K562 (cell line): ENCODE data around the gene ACADM. TPM values are rescaled to one million over a fixed set of nuclear protein-coding genes. Genes with fewer than 3 reads are reported as not detected.

Source experiments
- CC2D1A ChIP-seq: fragments of 450-650 bp; IDR thresholded peaks from 2 replicates; pipeline ENCODE4 v1.6.1; 2017; ENCODE audit warnings: mild to moderate bottlenecking
- GATAD2B ChIP-seq: fragments of 450-650 bp; IDR thresholded peaks from 2 replicates; pipeline ENCODE4 v1.6.1; 2017; ENCODE audit warnings: mild to moderate bottlenecking, borderline replicate concordance
- HNRNPL ChIP-seq: fragments of 200-400 bp; formaldehyde crosslinking; IDR thresholded peaks from 2 replicates; pipeline ENCODE4 v1.6.1; 2017; ENCODE audit warnings: low read depth, mild to moderate bottlenecking, low read length
- JUN ChIP-seq, 2 experiments: sonication (generic) in 1 of 2; formaldehyde crosslinking in 1 of 2; IDR thresholded peaks; 2 replicates each; pipeline versions ENCODE4 v1.6.1 to v1.8.0; 2012 to 2022; ENCODE audit warnings: borderline replicate concordance in 2 of 2, mild to moderate bottlenecking in 2 of 2, improper control_type of control experiment in 1 of 2, low read depth in 1 of 2, low read length in 1 of 2, missing genetic modification reagents in 1 of 2
- MTF1 ChIP-seq: fragments of 250-450 bp; sonication (Bioruptor Pico); IDR thresholded peaks from 2 replicates; pipeline ENCODE4 v1.9.0; 2021; ENCODE audit warnings: moderate library complexity, mild to moderate bottlenecking, inconsistent platforms, borderline replicate concordance
- NCOA4 ChIP-seq: fragments of 450-650 bp; IDR thresholded peaks from 2 replicates; pipeline ENCODE4 v1.6.1; 2018; ENCODE audit warnings: mild to moderate bottlenecking; ENCODE audit not compliant: partially characterized antibody
- NR0B1 ChIP-seq: fragments of 450-650 bp; IDR thresholded peaks from one replicate; pipeline ENCODE4 v1.6.1; 2018; ENCODE audit warnings: mild to moderate bottlenecking, moderate library complexity; ENCODE audit not compliant: partially characterized antibody
- POLR2AphosphoS5 ChIP-seq: IDR thresholded peaks from 2 replicates; pipeline ENCODE4 v1.6.1; 2011; ENCODE audit warnings: mild to moderate bottlenecking, low read depth, low read length, moderate library complexity; ENCODE audit not compliant: control insufficient read depth, insufficient read depth
- SMARCB1 ChIP-seq: IDR thresholded peaks from 2 replicates; pipeline ENCODE4 v1.6.1; 2011; ENCODE audit warnings: improper control_type of control experiment, low read depth; ENCODE audit not compliant: insufficient read length
- TCF3 ChIP-seq: sonication (generic); formaldehyde crosslinking; IDR thresholded peaks from 2 replicates; pipeline ENCODE4 v1.4.0; 2020; ENCODE audit warnings: mild to moderate bottlenecking, missing genetic modification reagents
- THAP12 ChIP-seq: fragments of 250-450 bp; sonication (Bioruptor Pico); IDR thresholded peaks from 2 replicates; pipeline ENCODE4 v1.9.0; 2021; ENCODE audit warnings: mild to moderate bottlenecking, inconsistent platforms
- YBX1 ChIP-seq: fragments of 450-650 bp; IDR thresholded peaks from 2 replicates; pipeline ENCODE4 v1.7.1; 2016; ENCODE audit warnings: mild to moderate bottlenecking
- ZKSCAN8 ChIP-seq: fragments of 200-800 bp; sonication (Bioruptor generic); IDR thresholded peaks from 2 replicates; pipeline ENCODE4 v1.6.1; 2016; ENCODE audit warnings: missing genetic modification characterization, missing compliant biosample characterization
- ZNF212 ChIP-seq: fragments of 450-650 bp; formaldehyde crosslinking; IDR thresholded peaks from 2 replicates; pipeline ENCODE4 v1.4.0; 2020; ENCODE audit warnings: mild to moderate bottlenecking
- polyA plus RNA-seq, 8 experiments: library from polyadenylated mRNA; depleted of rRNA in 4 of 8; stranded (reverse) in 5 of 8; unstranded in 3 of 8; fragments of >200 nt; fragmentation: Nextera tagmentation in 2 of 8; fragmentation: Illumina TruSeq in 1 of 8; extraction: Ambion mirVana in 2 of 8; extraction: Trizol in 1 of 8; gene quantifications; 2 replicates each; pipeline versions ENCODE4 v1.2.1 to v1.2.3, GENCODE V29; 2011 to 2014; ENCODE audit warnings: inconsistent platforms in 1 of 8, missing spikeins in 1 of 8
- total RNA-seq, 7 experiments: library from RNA; depleted of rRNA in 6 of 7; stranded (reverse); fragments of >200 nt in 6 of 7; fragmentation: Illumina TruSeq in 2 of 7; extraction: Trizol in 2 of 7; gene quantifications; 2 replicates each; pipeline versions ENCODE4 v1.2.1 to v1.2.3, GENCODE V29; 2011 to 2021; ENCODE audit warnings: low replicate concordance in 1 of 7
- TF ChIP-seq, protein P1 (sequence below): fragments of 200-800 bp; sonication (Bioruptor generic); IDR thresholded peaks from 2 replicates; pipeline ENCODE4 v1.6.1; 2017; ENCODE audit warnings: missing genetic modification characterization, missing compliant biosample characterization
- TF ChIP-seq, protein P2 (sequence below): sonication (generic); formaldehyde crosslinking; IDR thresholded peaks from 2 replicates; pipeline ENCODE4 v1.8.0; 2023; ENCODE audit warnings: missing genetic modification reagents, mild to moderate bottlenecking, borderline replicate concordance

ACADM gene
- total and polyA plus RNA-seq, 9 of the 15 experiments (the other 6 are each of a cell fraction or from before 2014, with no cell fraction given) = 82.5 to 156 (median 123) TPM

DNA sequence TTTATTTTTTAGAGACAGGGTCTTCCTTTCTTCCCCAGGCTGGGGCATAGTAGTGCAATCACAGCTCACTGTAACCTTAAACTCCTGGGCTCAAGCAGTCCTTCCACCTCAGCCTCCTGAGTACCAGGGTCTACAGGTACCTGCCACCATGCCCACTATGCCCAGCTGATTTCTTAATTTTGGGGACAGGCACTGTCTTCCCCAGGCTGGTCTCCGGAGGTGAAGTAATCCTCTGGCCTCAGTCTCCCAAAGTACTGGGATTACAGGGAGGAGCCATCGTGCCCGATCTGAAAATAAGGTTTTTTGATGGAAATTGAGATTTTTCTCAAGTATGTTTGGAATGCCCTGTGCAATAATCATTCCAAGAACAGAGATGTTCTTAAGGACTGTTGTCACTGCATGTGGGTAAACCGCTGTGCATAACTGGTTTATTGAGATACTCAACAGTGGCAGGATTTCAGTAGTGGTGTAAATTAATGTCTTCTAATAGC, 71.2 kb downstream of the ACADM start (continued):
- TF ChIP-seq NR0B1 (no peak), ZKSCAN8 (no peak), HNRNPL (0 out of 2 replicates have a peak, but pooled peaks have one; percentile 47), ZNF212 (no peak), CC2D1A (no peak), YBX1 (no peak), TCF3 (CRISPR knock-in tag) (peak; percentile 9; the same call in 1 of the 2 replicates), THAP12 (CRISPR knock-in tag) (no peak), JUN (IDR thresholded peaks at IDR 0.05; ENCODE audit: borderline replicate concordance, low read depth, low read length) (no peak), JUN (CRISPR knock-in tag; IDR thresholded peaks at IDR 0.05; ENCODE audit: borderline replicate concordance) (no peak), GATAD2B (0 out of 2 replicates have a peak, but pooled peaks have one; percentile 10), POLR2AphosphoS5 (peak; percentile 64), NCOA4 (no peak), SMARCB1 (no peak), MTF1 (CRISPR knock-in tag) (no peak)
- TF ChIP-seq, protein P1, sequence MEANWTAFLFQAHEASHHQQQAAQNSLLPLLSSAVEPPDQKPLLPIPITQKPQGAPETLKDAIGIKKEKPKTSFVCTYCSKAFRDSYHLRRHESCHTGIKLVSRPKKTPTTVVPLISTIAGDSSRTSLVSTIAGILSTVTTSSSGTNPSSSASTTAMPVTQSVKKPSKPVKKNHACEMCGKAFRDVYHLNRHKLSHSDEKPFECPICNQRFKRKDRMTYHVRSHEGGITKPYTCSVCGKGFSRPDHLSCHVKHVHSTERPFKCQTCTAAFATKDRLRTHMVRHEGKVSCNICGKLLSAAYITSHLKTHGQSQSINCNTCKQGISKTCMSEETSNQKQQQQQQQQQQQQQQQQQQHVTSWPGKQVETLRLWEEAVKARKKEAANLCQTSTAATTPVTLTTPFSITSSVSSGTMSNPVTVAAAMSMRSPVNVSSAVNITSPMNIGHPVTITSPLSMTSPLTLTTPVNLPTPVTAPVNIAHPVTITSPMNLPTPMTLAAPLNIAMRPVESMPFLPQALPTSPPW = no peak
- TF ChIP-seq, protein P2, sequence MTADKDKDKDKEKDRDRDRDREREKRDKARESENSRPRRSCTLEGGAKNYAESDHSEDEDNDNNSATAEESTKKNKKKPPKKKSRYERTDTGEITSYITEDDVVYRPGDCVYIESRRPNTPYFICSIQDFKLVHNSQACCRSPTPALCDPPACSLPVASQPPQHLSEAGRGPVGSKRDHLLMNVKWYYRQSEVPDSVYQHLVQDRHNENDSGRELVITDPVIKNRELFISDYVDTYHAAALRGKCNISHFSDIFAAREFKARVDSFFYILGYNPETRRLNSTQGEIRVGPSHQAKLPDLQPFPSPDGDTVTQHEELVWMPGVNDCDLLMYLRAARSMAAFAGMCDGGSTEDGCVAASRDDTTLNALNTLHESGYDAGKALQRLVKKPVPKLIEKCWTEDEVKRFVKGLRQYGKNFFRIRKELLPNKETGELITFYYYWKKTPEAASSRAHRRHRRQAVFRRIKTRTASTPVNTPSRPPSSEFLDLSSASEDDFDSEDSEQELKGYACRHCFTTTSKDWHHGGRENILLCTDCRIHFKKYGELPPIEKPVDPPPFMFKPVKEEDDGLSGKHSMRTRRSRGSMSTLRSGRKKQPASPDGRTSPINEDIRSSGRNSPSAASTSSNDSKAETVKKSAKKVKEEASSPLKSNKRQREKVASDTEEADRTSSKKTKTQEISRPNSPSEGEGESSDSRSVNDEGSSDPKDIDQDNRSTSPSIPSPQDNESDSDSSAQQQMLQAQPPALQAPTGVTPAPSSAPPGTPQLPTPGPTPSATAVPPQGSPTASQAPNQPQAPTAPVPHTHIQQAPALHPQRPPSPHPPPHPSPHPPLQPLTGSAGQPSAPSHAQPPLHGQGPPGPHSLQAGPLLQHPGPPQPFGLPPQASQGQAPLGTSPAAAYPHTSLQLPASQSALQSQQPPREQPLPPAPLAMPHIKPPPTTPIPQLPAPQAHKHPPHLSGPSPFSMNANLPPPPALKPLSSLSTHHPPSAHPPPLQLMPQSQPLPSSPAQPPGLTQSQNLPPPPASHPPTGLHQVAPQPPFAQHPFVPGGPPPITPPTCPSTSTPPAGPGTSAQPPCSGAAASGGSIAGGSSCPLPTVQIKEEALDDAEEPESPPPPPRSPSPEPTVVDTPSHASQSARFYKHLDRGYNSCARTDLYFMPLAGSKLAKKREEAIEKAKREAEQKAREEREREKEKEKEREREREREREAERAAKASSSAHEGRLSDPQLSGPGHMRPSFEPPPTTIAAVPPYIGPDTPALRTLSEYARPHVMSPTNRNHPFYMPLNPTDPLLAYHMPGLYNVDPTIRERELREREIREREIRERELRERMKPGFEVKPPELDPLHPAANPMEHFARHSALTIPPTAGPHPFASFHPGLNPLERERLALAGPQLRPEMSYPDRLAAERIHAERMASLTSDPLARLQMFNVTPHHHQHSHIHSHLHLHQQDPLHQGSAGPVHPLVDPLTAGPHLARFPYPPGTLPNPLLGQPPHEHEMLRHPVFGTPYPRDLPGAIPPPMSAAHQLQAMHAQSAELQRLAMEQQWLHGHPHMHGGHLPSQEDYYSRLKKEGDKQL (CRISPR knock-in tag) = no peak
